H1 (cell line): ENCODE results near the gene NDUFS4. TPM values are rescaled to one million over a fixed set of nuclear protein-coding genes. Genes with fewer than 3 reads are reported as not detected.

Source experiments
- ATF2 ChIP-seq: IDR thresholded peaks from 2 replicates; pipeline ENCODE4 v1.6.1; 2012; ENCODE audit warnings: low read length, inconsistent platforms
- CTBP2 ChIP-seq: IDR thresholded peaks from 2 replicates; pipeline ENCODE4 v1.7.0; 2011; ENCODE audit warnings: borderline replicate concordance, mild to moderate bottlenecking, moderate library complexity, mixed read lengths, low read length; ENCODE audit not compliant: insufficient read depth, insufficient read length
- RFX5 ChIP-seq: IDR thresholded peaks from 2 replicates; pipeline ENCODE4 v1.6.1; 2011; ENCODE audit warnings: low read depth, low read length, improper control_type of control experiment, borderline replicate concordance
- SIRT6 ChIP-seq: IDR thresholded peaks from one replicate; pipeline ENCODE4 v1.7.1; 2012; ENCODE audit warnings: low read length, inconsistent platforms
- SUZ12 ChIP-seq: fragments of 200-600 bp; sonication (generic); IDR thresholded peaks from 2 replicates; pipeline ENCODE4 v1.6.1; 2012; ENCODE audit warnings: mild to moderate bottlenecking, inconsistent platforms, low read length, moderate library complexity, mixed read lengths
- polyA plus RNA-seq, 7 experiments: library from polyadenylated mRNA; depleted of rRNA in 3 of 7; stranded (reverse) in 5 of 7; unstranded in 2 of 7; fragments of >200 nt in 5 of 7; fragments of 200-250 nt in 2 of 7; gene quantifications; 1 replicate in 5 of 7; 2 replicates in 1 of 7; 4 replicates in 1 of 7; pipeline versions ENCODE4 v1.2.1 to v1.2.3, GENCODE V29; 2011 to 2013; ENCODE audit warnings: missing spikeins in 2 of 7, mixed read lengths in 2 of 7
- total RNA-seq: library from RNA; stranded (reverse); fragmentation: NEBNext Ultra II Directional; extraction: Animal tissue kit (Norgen Biotek cat#: 25700); gene quantifications from 2 replicates; pipeline ENCODE4 v1.2.1, GENCODE V29; 2021

NDUFS4 gene
- total and polyA plus RNA-seq, 2 of the 8 experiments (the other 6 are each of a cell fraction or from before 2014, with no cell fraction given) = 74.6 to 75.9 TPM

GRCh38 chr5:53674121-53674520, 113.7 kb downstream of the NDUFS4 start (continued):
- TF ChIP-seq ATF2 (no peak), RFX5 (no peak), SIRT6 (no peak), SUZ12 (no peak), CTBP2 (no peak)
